Suppressor macrophage treated with lipopolysaccharide for 4 hours (primary cell): ENCODE measurements around the gene FBXO31.

Experiments
- DNase-seq: peaks from one replicate; pipeline ENCODE4 v3.0.0-alpha.2; 2020

Gene FBXO31

DNA sequence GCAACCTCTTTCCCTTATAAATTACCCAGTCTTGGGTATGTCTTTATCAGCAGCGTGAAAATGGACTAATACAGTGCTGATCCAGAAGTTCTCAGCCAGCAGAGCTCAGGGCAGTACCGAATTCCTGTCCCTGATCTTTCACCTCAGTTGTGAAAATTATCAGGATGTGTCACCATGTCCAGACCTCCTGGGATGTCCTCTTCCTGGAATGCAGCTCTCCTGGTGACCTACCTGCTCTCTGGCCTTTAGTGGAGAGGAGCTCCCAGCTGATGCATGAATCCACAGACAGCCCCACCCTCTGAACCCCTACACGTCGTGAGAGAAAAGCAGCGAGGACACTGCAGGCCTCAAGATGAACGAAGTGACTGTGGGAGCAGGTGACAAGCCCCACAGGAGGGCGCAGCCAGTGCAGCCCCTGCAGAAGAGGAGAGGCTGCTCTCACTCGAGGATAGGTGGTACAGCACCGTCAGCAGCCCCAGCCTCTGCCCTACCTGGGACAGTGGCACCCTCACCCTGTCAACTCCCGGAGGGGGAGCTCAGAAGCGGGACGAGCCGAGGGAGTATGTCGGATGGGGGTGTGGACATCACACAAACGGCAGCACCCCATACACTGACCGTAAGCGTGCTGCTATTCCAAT lies 44.4 kb downstream of the FBXO31 start:
- DNase-seq: no peak

DNA sequence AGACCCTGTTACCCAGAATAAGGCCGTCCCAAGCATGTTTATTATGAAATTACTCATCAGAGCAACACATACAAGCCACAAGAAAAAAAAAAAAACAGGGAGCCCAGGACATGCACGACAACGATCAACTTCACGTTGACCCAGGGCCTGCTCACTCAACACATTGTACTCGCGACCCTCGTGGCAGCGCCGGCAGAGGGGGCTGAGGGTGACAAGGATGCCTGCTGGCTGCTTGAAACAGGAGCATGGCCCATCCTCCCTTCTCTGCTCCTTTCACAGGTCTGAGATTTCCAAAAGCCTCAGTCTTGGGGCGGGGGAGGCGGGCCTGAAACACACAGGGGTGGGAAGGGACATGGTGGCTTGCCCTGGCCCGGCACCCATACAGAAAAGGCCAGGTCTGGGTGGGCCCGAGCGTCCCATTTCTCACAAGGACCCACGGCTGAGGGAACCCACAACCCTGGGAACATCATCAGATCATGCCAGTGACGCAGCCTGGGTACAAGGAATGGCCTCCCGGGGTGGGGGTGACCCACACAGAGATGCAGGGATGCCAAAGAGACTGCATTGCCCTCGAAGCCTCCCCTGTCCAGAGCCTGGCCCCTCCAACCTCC lies 45.3 kb downstream of the FBXO31 start:
- DNase-seq: no peak

GRCh38 chr16:87337262-87337771 lies 46.3 kb downstream of the FBXO31 start:
- DNase-seq: no peak

- DNase-seq: no peak
These were observed 46.9 kb downstream of the FBXO31 start for GRCh38 chr16:87336434-87337240.

GRCh38 chr16:87335625-87336433 lies 47.7 kb downstream of the FBXO31 start:
- no peak for DNase-seq

DNA sequence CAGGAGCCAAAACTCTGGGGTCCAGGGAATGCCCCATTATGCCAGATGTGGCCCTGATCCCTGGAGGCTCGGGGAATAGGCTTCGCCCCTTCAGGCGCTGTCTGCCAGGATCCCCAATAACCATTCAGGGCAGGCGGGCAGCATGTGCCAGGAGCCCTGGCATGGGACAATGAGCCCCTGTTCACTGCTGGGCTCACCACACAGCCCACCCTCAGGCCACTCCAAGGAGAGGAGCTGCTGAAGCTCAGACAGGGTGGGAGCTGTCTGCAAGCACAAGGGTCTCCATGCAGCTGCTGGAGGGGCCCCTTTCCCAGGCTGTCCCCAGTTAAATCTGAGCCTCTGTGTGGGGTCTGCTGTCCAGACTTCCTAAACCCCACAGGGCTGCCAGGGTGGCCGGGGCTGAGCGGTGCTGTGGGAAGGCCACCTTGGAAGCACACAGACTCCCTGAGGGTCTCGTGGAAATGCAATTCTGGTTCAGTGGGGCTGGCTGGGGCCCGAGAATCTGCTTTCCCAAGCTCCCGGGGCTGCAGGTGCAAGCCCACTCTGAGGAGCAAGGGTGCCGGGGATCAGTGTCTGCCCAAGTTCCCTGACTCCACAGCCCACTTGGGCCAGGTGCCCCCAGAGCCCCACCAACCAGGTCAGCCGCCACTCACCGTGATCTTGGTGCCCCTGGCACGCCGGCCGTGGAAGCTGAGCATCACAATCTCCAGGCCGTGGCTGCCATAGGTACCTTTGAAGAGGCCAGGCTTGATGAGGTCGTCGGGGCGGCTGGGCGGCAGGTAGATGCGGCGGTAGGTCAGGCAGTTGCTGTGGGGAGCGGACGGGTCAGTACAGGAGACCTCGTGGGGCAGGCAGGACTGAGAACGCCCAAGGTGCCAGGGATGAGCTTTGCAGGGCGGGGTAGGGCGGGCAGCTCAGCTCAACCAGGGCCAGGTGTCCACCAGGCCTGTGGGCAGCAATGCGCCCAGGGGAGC lies 48.6 kb downstream of the FBXO31 start:
- no peak for DNase-seq

DNA sequence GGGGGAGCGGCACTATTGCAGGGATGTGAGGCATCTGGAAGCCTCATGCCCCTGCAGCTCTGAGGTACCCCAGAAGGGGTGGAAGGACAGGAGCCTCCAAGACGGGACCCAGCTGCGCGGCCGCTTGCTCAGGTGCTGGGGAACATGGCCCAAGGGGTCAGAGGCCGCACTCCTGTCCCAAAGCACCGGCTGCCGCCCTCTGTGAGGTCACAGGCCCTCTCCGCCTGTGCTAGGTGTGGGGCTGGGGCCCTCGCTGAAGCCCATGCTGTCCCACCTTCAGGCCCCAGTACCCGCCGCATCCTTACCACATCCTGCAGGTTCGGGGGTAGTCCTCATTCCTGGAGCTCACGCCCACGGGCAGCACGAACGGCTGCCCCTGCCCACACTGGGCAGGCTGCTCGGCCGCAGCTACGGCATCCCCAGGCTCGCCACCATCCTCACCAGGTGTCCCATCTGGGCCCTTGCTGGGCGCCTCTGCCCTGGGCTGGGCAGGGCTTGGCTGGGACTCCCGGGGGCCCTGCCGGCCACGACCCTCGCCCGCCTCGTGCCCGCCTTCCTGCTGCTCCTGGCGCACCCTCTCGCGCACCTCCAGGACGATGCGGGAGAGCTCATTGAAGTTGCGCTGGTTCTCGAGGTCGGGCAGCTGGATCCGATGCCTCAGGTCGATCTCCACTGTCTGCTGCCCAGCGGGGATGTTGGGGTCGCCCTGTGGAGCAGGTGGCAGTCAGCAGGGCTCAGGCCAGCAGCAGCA lies 49.8 kb downstream of the FBXO31 start:
- no peak for DNase-seq

DNA sequence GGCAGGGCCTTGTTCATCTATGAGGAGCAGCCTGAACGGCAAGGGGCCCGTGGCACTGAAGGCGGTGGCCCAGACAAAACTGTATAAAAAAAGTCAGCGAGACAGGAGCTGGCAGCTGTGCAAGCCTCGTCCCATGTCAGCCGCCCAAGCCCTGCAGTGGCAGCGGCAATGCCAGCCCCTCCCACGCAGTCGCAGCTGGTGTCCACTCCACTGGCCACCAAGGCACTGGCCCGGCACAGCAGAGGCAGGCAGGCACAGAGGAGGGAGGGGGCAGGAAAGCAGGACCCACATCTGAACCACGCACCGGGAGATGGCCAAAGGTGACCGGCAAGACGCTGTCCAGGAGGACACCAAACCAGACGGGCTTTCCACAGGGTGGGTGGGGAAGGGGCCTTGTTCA lies 50.5 kb downstream of the FBXO31 start:
- no peak for DNase-seq

DNA sequence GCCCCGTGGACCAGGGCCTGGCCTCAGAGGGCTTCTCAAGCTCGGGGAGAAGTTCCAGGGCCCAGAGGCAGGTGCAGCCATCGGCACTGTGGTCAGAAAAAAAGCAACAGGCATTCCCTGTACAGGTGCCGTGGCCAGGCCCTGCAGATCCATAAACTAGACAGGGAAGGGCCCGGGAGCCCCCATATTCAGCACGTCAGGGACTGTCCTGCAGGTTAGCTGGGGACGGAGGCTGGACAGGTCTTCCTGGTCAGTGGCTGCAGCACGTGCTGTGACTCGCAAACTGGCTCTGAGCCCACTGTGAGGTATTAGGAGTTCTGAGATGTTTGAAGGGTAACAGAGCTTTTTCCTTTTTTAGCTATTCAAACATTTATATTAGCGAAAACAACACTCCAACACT lies 51.4 kb downstream of the FBXO31 start:
- no peak for DNase-seq

DNA sequence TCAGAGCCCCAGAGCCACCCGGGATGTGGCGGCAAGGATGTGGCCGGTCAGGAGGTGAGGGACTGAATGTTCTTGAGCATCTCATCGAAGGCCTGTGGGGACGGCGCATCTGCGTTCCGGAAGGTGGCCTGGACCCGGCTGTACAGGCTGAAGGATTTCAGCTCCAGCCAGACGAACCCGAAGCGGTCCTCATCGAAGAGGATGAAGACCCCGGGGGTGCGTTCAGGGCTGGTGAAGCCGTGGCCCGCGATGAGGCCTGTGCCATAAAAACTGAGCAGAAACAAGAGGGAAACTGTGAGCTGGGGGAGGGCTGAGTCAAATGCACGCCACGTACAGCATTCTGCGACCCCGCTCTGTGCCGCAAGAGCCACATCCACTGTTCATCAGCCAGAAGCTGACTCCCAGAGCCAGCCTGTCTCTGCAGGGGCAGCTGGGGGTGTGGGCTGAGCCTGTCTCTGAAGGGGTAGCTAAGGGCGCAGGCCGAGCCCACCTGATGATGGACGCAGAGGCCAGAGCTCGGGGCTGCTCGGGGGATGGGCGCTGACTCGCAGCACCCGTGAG lies 52.3 kb downstream of the FBXO31 start:
- DNase-seq: no peak

DNA sequence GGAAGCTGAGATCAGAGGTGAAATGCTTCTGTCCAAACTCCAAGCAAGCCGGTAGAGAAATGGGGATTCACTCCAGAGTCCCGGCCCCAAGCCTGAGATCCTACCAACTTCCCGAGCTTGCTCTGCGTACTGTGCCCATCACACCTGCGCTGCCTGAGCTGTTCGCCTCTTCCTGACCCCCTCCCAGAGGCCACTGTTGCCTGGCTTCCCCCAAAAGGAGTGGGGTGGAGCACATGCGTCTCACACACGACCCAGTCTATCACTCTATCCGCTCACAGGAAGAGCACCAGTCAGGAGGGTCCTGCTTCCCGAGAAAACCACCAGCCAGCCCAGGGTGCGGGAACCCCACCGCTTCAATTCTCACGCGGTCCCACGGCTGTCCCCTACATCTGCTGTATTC lies 52.9 kb downstream of the FBXO31 start:
- DNase-seq: no peak

GRCh38 chr16:87330257-87330624 lies 53.3 kb downstream of the FBXO31 start:
- no peak for DNase-seq

- DNase-seq: no peak
These were observed 53.9 kb downstream of the FBXO31 start for GRCh38 chr16:87329436-87330256.

DNA sequence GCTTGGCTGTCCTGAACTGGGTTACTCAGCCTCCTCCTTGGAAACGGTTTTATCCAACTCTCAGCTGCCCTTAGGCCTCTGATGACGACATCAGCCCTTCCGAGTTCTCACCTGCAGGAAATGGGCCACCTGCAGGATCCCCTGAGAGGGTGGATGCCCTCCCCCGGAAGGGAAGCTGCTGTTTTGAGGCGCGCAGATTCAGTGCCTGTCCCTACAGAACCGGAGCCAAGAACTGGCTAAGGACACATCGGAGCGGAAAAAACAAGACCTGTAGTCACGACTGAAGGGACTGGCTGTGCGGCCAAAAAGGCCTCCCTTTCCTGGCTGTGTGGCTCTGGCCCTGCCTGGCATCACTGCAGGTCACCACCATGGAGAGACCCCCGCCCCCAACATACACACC lies 54.7 kb downstream of the FBXO31 start:
- DNase-seq: no peak

- DNase-seq: no peak
These were observed 55.6 kb downstream of the FBXO31 start for GRCh38 chr16:87327798-87328495.

DNA sequence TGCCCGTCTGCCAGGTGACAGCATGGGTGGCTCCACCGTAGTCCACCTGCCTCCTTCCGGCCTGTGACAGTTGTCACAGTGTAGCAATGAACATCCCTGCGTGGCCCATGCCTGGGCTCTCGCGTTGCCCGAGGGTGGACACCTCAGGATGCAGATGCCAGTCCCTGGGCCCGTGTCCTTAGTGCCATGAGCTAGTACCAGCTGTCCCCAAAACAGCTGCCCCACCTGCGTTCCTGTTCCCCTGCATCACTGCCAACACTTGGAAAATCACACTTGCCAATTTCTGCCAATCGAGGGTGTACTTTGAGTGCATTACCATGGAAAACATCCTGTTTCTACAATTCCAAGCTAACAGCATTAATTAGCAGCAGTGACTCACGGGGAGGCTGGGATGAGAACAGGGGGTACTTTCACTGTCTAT lies 57.4 kb downstream of the FBXO31 start:
- DNase-seq: no peak

DNA sequence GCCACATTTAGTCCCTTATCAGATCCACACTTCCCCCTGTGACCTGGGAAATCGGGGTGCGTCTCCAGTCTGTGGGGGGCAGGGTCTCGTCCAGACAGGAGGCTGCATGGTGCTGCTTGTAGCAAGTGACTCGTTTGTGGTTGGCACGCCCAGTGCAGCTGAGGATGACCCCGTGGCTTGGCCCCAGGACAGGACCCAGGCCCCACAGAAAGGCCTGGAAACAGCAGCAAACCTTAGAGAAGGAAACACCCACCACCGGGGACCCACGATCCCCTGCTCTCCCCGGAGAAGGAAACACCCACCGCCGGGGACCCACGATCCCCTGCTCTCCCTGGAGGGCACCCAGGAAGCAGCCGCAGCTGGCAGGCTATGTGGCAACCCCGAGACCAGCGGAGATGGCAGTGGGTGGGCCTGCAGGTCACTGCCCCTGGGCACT lies 58.1 kb downstream of the FBXO31 start:
- no peak for DNase-seq

- DNase-seq: peak; percentile 50
These were observed 58.9 kb downstream of the FBXO31 start for GRCh38 chr16:87324411-87325275.
